Fibroblast of peridontal ligament (primary cell): ENCODE results near the gene VARS1.
"Not testable (repeated sequence)": the region's sequence is repeated elsewhere in the genome, so short reads cannot be mapped to it uniquely, and the experiment has no call there.

Experiments used
- DNase-seq: peaks from one replicate; pipeline ENCODE4 v3.0.0-alpha.2; 2010; ENCODE audit errors: extremely low read depth

Gene VARS1

GRCh38 chr6:31822036-31822821 is 26.7 kb upstream of the VARS1 start:
- peak; percentile 88 for DNase-seq

GRCh38 chr6:31821301-31822035 is 25.9 kb upstream of the VARS1 start:
- no peak for DNase-seq

- DNase-seq = not testable (repeated sequence)
Measured at GRCh38 chr6:31820399-31820798, 24.8 kb upstream of the VARS1 start.

- DNase-seq = no peak
Measured at GRCh38 chr6:31819871-31820299, 24.3 kb upstream of the VARS1 start.

- DNase-seq = not testable (repeated sequence)
Measured at GRCh38 chr6:31817929-31818511, 22.5 kb upstream of the VARS1 start.

GRCh38 chr6:31817133-31817928 is 21.8 kb upstream of the VARS1 start:
- DNase-seq = not testable (repeated sequence)

- DNase-seq = peak; percentile 96
Measured at GRCh38 chr6:31815025-31815838, 19.7 kb upstream of the VARS1 start, which contains the start of the genes HSPA1A and HSPA1L. Gene HSPA1A, plus strand, starts transcription at chr6:31815543. Its CDS starts 214 bp downstream, at chr6:31815757. Gene HSPA1L, minus strand, starts transcription at chr6:31815283. Its CDS starts 3,311 bp downstream, at chr6:31811972.

GRCh38 chr6:31814677-31815024 is 19.1 kb upstream of the VARS1 start:
- peak; percentile 98 for DNase-seq

- no peak for DNase-seq
Measured at GRCh38 chr6:31813465-31813849, 17.9 kb upstream of the VARS1 start.

- DNase-seq = no peak
Measured at GRCh38 chr6:31811645-31812044, 16.1 kb upstream of the VARS1 start.

- DNase-seq = not testable (repeated sequence)
Measured at GRCh38 chr6:31808599-31808998, 13.0 kb upstream of the VARS1 start.

- DNase-seq = peak; percentile 96
Measured at GRCh38 chr6:31806470-31807272, 11.1 kb upstream of the VARS1 start, which contains the start of gene LSM2. Gene LSM2, minus strand, starts transcription at chr6:31806966. Its CDS starts 209 bp downstream, at chr6:31806757.

GRCh38 chr6:31805939-31806469 is 10.5 kb upstream of the VARS1 start:
- no peak for DNase-seq

- DNase-seq = not testable (repeated sequence)
Measured at GRCh38 chr6:31801031-31801927, 5.7 kb upstream of the VARS1 start.

- no peak for DNase-seq
Measured at GRCh38 chr6:31799781-31800180, 4.2 kb upstream of the VARS1 start.

GRCh38 chr6:31797588-31797987 is 2.0 kb upstream of the VARS1 start:
- no peak for DNase-seq

GRCh38 chr6:31796993-31797385 is 1.4 kb upstream of the VARS1 start:
- no peak for DNase-seq

- DNase-seq = peak; percentile 38
Measured at GRCh38 chr6:31794866-31795615, 511 bp downstream of the VARS1 start.
